Measurements from ENCODE around the gene RIPPLY3.

DNA sequence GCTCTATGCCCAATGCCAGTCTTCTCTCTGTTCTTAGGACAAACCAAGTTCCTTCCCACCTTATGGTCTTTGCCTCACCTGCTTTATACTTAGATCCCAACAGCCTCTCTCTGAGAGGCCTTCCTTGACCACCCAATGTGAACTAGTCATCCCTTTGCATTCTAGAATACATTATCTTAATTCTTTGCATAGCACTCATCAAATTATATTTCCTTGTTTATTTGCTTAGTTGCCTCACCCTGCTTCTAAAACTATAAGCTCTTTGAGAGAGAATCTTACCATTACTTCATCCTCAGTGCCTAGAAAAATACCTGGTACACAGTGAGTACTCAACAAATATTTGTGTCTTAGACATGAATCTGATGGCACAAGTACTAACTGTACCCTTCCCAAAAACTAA is 58.3 kb downstream of the RIPPLY3 start:
- TF ChIP-seq POLR2A (IDR thresholded peaks at IDR 0.05), result no peak
- TF ChIP-seq, protein P1, sequence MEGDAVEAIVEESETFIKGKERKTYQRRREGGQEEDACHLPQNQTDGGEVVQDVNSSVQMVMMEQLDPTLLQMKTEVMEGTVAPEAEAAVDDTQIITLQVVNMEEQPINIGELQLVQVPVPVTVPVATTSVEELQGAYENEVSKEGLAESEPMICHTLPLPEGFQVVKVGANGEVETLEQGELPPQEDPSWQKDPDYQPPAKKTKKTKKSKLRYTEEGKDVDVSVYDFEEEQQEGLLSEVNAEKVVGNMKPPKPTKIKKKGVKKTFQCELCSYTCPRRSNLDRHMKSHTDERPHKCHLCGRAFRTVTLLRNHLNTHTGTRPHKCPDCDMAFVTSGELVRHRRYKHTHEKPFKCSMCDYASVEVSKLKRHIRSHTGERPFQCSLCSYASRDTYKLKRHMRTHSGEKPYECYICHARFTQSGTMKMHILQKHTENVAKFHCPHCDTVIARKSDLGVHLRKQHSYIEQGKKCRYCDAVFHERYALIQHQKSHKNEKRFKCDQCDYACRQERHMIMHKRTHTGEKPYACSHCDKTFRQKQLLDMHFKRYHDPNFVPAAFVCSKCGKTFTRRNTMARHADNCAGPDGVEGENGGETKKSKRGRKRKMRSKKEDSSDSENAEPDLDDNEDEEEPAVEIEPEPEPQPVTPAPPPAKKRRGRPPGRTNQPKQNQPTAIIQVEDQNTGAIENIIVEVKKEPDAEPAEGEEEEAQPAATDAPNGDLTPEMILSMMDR (IDR thresholded peaks at IDR 0.05), result no peak
